ENCODE results near the gene SIL1.

SIL1 gene

DNA sequence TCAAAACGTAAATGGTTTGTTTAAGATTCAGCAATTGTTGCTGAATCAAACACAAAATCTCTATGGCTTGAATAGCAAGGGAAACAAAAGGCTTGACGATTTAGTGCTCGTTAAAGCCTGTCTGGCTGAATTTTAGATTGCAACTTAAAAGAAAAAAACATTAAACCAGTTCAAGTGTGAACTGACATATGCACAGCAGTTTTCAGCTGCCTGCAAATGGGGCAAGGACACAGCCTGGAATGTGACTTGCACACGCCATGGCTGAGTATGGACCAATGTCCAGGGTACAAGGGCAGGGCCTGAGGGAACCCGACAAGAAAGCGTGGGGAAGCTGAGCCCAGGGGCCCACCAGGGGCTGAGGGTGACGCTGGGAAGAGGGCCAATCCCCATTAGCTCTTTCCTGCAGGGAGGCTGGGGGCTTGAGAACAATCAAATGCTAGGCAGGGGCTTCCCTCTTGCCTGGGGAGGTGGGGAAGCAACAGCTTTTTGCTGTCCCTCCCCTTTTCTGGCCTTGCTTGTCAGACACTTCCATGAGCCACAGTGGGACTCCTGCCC lies 233.4 kb downstream of the SIL1 start:
- CTCF ChIA-PET = interaction anchor here (1.4 to 3.5 kb wide), 2 partner anchors 10 to 12 kb away, joined by 3 to 15 read pairs; no protein-coding TSS in a partner anchor
- DNase-seq (ENCODE audit: extremely low spot score) = no peak
- no peak for TF ChIP-seq CTCF (IDR thresholded peaks at IDR 0.05; ENCODE audit: control extremely low read depth, extremely low read depth, low read depth, missing control alignments)
- POLR2A ChIA-PET = no interaction called here

DNA sequence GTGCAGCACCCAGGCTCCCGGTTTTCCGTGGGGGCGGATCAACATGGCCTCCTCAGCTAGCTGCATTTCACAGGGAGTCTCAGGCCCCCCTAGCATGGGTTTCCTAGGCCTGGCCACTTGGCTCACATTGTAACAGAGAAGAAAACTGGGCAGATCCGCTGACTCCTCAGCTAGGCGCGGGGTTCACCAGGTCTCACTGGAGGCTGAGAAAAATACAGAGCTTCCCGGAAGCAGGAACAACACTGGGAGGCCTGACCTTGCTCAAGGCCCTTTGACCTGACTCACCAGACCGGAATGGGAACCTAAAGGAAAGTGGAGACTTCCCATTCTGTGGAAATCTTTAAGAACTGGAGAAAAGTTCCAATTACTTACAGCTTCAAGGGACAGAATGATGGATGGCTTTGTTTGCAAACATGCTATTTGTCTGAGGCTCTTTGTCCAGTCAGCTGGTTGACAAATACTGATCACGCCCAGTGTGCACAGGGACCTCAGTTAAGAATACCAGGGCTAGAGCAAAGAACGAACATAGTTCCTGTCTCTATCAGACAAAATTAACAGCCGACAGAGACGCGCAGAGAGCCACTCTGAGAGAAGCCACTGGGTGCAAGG lies 234.3 kb downstream of the SIL1 start:
- no peak for DNase-seq (ENCODE audit: extremely low spot score)
- ChIA-PET CTCF (interaction anchor here (1.4 to 3.5 kb wide), 4 partner anchors 9 to 20 kb away, joined by 3 to 15 read pairs (median 4); no protein-coding TSS in a partner anchor), POLR2A (no interaction called here)
- TF ChIP-seq CTCF (IDR thresholded peaks at IDR 0.05; ENCODE audit: control extremely low read depth, extremely low read depth, low read depth, missing control alignments) = no peak

GRCh38 chr5:138962614-138963370 lies 235.4 kb downstream of the SIL1 start:
- no peak for DNase-seq (ENCODE audit: extremely low spot score)
- no peak for TF ChIP-seq CTCF (IDR thresholded peaks at IDR 0.05; ENCODE audit: control extremely low read depth, extremely low read depth, low read depth, missing control alignments)
- CTCF ChIA-PET = interaction anchor here (1.0 to 1.7 kb wide), 6 partner anchors 8 to 138 kb away, joined by 3 to 5 read pairs (median 4); no protein-coding TSS in a partner anchor
- POLR2A ChIA-PET = no interaction called here

DNA sequence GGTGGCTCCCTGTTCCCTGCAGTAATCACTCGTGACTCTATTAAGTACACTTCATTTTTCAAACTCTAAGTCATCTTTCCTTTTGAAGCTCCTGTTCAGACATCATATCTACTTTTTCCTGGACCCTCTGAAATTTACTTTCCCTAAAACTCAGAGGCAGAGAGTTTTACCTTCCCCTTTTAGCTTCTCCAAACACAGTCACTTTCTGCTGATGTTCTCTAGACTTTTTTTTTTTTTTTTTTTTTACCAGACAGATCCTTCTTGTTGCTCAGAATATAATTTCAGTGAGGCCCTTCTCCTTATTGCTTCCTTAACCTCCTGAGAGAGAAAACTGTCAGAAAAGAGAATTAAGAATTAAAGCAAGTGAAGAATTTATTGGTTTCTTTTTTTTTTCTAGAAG lies 236.4 kb downstream of the SIL1 start:
- ChIA-PET POLR2A (no interaction called here), CTCF (interaction anchor here (0.7 to 1.4 kb wide), 3 partner anchors 9 to 137 kb away, joined by 3 to 4 read pairs (median 3); no protein-coding TSS in a partner anchor)

DNA sequence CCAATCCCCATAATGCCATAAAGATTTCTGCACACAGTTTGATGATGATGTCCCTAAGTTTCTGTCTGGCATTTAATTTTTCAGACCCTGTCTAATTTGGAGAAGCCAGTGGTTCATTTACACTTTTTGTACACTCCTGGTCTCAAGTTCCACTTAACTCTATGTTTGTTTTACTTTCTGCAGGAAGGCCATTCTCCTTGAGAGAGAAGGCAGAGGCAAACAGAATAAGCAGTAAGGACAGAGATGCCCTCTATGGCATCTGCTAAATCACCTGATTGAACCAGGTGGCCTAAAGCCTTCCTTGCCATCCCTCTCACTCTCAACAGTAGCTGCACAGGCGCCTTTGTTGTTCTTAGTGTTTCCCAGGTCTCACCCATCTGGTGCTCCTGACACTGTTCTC lies 236.9 kb downstream of the SIL1 start:
- no peak for TF ChIP-seq CTCF (IDR thresholded peaks at IDR 0.05; ENCODE audit: control extremely low read depth, extremely low read depth, low read depth, missing control alignments)
- DNase-seq (ENCODE audit: extremely low spot score) = no peak
- ChIA-PET CTCF (interaction anchor here (0.7 to 1.4 kb wide), 3 partner anchors 8 to 136 kb away, joined by 3 to 4 read pairs (median 3); no protein-coding TSS in a partner anchor), POLR2A (no interaction called here)

More for the DNA sequence above, 236.4 kb downstream of the SIL1 start:
- TF ChIP-seq CTCF (IDR thresholded peaks at IDR 0.05; ENCODE audit: control extremely low read depth, extremely low read depth, low read depth, missing control alignments) = no peak
- DNase-seq (ENCODE audit: extremely low spot score) = no peak

- CTCF ChIA-PET = no interaction called here
- POLR2A ChIA-PET = interaction anchor here (0.5 kb wide), 1 partner anchor 10 kb away, joined by 4 read pairs; no protein-coding TSS in a partner anchor
- DNase-seq (ENCODE audit: extremely low spot score) = no peak
- TF ChIP-seq CTCF (IDR thresholded peaks at IDR 0.05; ENCODE audit: control extremely low read depth, extremely low read depth, low read depth, missing control alignments) = no peak
Measured at GRCh38 chr5:138960145-138960692, 237.9 kb downstream of the SIL1 start.
